ENCODE measurements around the gene LNX2. TPM values are rescaled to one million over a fixed set of nuclear protein-coding genes. Genes with fewer than 3 reads are reported as not detected.

LNX2 gene
- total and polyA plus RNA-seq, 7 donors, result 2.3 to 10.0 (median 6.2) TPM

DNA sequence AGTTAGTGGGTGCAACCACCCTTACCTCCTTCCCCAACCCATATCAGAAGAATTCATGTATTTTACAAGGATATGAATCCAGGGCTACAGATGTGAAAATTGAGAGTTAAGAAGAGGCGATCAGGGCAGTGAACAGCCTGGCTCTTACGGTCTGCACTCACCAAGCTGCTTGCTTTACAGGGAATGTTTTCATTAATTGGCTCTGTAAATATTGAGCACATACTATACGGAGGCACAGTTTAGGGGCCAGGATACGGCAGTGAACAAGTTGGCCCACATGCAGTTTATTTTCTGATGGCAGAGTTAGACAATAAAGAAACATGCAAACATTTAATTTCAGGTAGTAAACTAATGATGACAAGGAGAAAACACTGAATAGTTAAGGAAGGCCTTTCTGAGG, 7.8 kb upstream of the LNX2 start:
- no peak for TF ChIP-seq CTCF (IDR thresholded peaks at IDR 0.05)
- ATAC-seq, result no peak
- WGBS, 3 donors, result 65 to 81% (median 77%) methylated on average over 4 of the region's 4 CpGs

GRCh38 chr13:27627380-27627779, 7.1 kb upstream of the LNX2 start:
- Histone ChIP-seq H3K4me1 (peaks cover 12% of the 10 kb centered on the region), H3K36me3 (ENCODE audit: insufficient read depth in 1 of 2, low read depth in 1 of 2) (peaks cover 3 to 23% of the 10 kb centered on the region in 2 donors), H3K9me3 (no peaks in the 10 kb centered on the region), H3K27ac (no peak overlapping the region), H3K4me3 (no peak overlapping the region), H3K27me3 (ENCODE audit: insufficient read depth in 3 of 3, low read length in 2 of 3) (no peaks in the 10 kb centered on the region)
- no peak for ATAC-seq
- no peak for TF ChIP-seq CTCF (IDR thresholded peaks at IDR 0.05)
- DNase-seq, result no peak
- 82 to 91% (median 84%) methylated on average over 3 of the region's 3 CpGs for WGBS, 3 donors
- intact Hi-C loops (cut with DNase I), result loop anchor here in 1 of 2 donors (10.0 kb wide), 1 partner anchor 203 kb away; the partner anchor contains the start of gene GTF3A

More for the DNA sequence above, 7.8 kb upstream of the LNX2 start:
- H3K36me3 ChIP-seq (ENCODE audit: insufficient read depth in 1 of 2, low read depth in 1 of 2), result peaks cover 3 to 20% of the 10 kb centered on the region in 2 donors
- H3K9me3 ChIP-seq, result no peaks in the 10 kb centered on the region
- peaks cover 9% of the 10 kb centered on the region for H3K4me1 ChIP-seq
- intact Hi-C loops (cut with DNase I), result loop anchor here in 1 of 2 donors (10.0 kb wide), 1 partner anchor 203 kb away; the partner anchor contains the start of gene GTF3A
- no peak for DNase-seq
- no peaks in the 10 kb centered on the region for H3K27me3 ChIP-seq (ENCODE audit: insufficient read depth in 3 of 3, low read length in 2 of 3)
- H3K27ac ChIP-seq, result no peak overlapping the region
- no peak overlapping the region for H3K4me3 ChIP-seq

GRCh38 chr13:27625839-27626238, 5.5 kb upstream of the LNX2 start:
- WGBS, 3 donors, result 75 to 88% (median 85%) methylated on average over 2 of the region's 2 CpGs
- no peak for ATAC-seq
- peaks cover 12% of the 10 kb centered on the region for H3K4me1 ChIP-seq
- intact Hi-C loops (cut with DNase I), result loop anchor here in 1 of 2 donors (10.0 kb wide), 1 partner anchor 201 kb away; the partner anchor contains the start of gene GTF3A
- H3K9me3 ChIP-seq, result no peaks in the 10 kb centered on the region
- H3K36me3 ChIP-seq (ENCODE audit: insufficient read depth in 1 of 2, low read depth in 1 of 2), result peaks cover 3 to 23% of the 10 kb centered on the region in 2 donors
- H3K27ac ChIP-seq, result no peak overlapping the region
- no peak for DNase-seq
- no peaks in the 10 kb centered on the region for H3K27me3 ChIP-seq (ENCODE audit: insufficient read depth in 3 of 3, low read length in 2 of 3)
- no peak for TF ChIP-seq CTCF (IDR thresholded peaks at IDR 0.05)
- H3K4me3 ChIP-seq, result no peak overlapping the region

- peaks cover 15% of the 10 kb centered on the region for H3K4me1 ChIP-seq
- intact Hi-C loops (cut with DNase I), result loop anchor here (5.0 to 10.0 kb wide), 3 partner anchors 43 to 199 kb away; partner anchors contain the start of genes GTF3A (in 1 of the 2) and MTIF3 (in 1 of the 2)
- 91 to 99% (median 95%) methylated on average over 3 of the region's 3 CpGs for WGBS, 3 donors
Measured at GRCh38 chr13:27624071-27624470, 3.7 kb upstream of the LNX2 start.

More at GRCh38 chr13:27624071-27624470, 3.7 kb upstream of the LNX2 start:
- no peak for ATAC-seq
- H3K36me3 ChIP-seq (ENCODE audit: insufficient read depth in 1 of 2, low read depth in 1 of 2), result peaks cover 3 to 23% of the 10 kb centered on the region in 2 donors
- no peak overlapping the region for H3K4me3 ChIP-seq
- H3K27me3 ChIP-seq (ENCODE audit: insufficient read depth in 3 of 3, low read length in 2 of 3), result no peaks in the 10 kb centered on the region
- no peak for TF ChIP-seq CTCF (IDR thresholded peaks at IDR 0.05)
- H3K27ac ChIP-seq, result no peak overlapping the region
- DNase-seq, result no peak
- no peaks in the 10 kb centered on the region for H3K9me3 ChIP-seq
